ENCODE results near the gene NBAS.
"Not testable (repeated sequence)": the region's sequence is repeated elsewhere in the genome, so short reads cannot be mapped to it uniquely, and the experiment has no call there.

The NBAS gene

GRCh38 chr2:15426606-15427005 lies 134.5 kb downstream of the NBAS start:
- no peak overlapping the region for H3K9ac ChIP-seq (ENCODE audit: low read length)
- H3K27ac ChIP-seq (ENCODE audit: low read depth, low read length) = no peak overlapping the region
- H3K27me3 ChIP-seq (ENCODE audit: control insufficient read depth in 1 of 2, insufficient read depth in 2 of 2, low read length in 2 of 2) = no peaks in the 10 kb centered on the region
- no peaks in the 10 kb centered on the region for H3K9me3 ChIP-seq (ENCODE audit: low read length)
- no peak overlapping the region for H3K4me3 ChIP-seq (ENCODE audit: low read depth in 1 of 2, low read length in 2 of 2)
- H3K4me1 ChIP-seq (ENCODE audit: insufficient read depth, low read length) = no peaks in the 10 kb centered on the region
- H3K36me3 ChIP-seq (ENCODE audit: insufficient read depth, low read length) = peaks cover 10% of the 10 kb centered on the region

GRCh38 chr2:15425712-15426111 lies 135.4 kb downstream of the NBAS start:
- Histone ChIP-seq H3K27ac (ENCODE audit: low read depth, low read length) (no peak overlapping the region), H3K9me3 (ENCODE audit: low read length) (no peaks in the 10 kb centered on the region), H3K36me3 (ENCODE audit: insufficient read depth, low read length) (peaks cover 10% of the 10 kb centered on the region), H3K4me3 (ENCODE audit: low read depth in 1 of 2, low read length in 2 of 2) (no peak overlapping the region), H3K27me3 (ENCODE audit: control insufficient read depth in 1 of 2, insufficient read depth in 2 of 2, low read length in 2 of 2) (no peaks in the 10 kb centered on the region), H3K4me1 (ENCODE audit: insufficient read depth, low read length) (no peaks in the 10 kb centered on the region), H3K9ac (ENCODE audit: low read length) (no peak overlapping the region)

- Histone ChIP-seq H3K27ac (ENCODE audit: low read depth, low read length) (no peak overlapping the region), H3K4me3 (ENCODE audit: low read depth in 1 of 2, low read length in 2 of 2) (no peak overlapping the region), H3K36me3 (ENCODE audit: insufficient read depth, low read length) (peaks cover 10% of the 10 kb centered on the region)
Observed at GRCh38 chr2:15421753-15422152, 139.4 kb downstream of the NBAS start.

GRCh38 chr2:15415748-15416147 lies 145.4 kb downstream of the NBAS start:
- Histone ChIP-seq H3K27ac (ENCODE audit: low read depth, low read length) (no peak overlapping the region), H3K9me3 (ENCODE audit: low read length) (no peaks in the 10 kb centered on the region), H3K4me1 (ENCODE audit: insufficient read depth, low read length) (no peaks in the 10 kb centered on the region), H3K27me3 (ENCODE audit: control insufficient read depth in 1 of 2, insufficient read depth in 2 of 2, low read length in 2 of 2) (no peaks in the 10 kb centered on the region), H3K9ac (ENCODE audit: low read length) (no peak overlapping the region), H3K36me3 (ENCODE audit: insufficient read depth, low read length) (peaks cover 11% of the 10 kb centered on the region), H3K4me3 (ENCODE audit: low read depth in 1 of 2, low read length in 2 of 2) (no peak overlapping the region)

More at GRCh38 chr2:15421753-15422152, 139.4 kb downstream of the NBAS start:
- no peak overlapping the region for H3K9ac ChIP-seq (ENCODE audit: low read length)
- no peaks in the 10 kb centered on the region for H3K9me3 ChIP-seq (ENCODE audit: low read length)
- H3K4me1 ChIP-seq (ENCODE audit: insufficient read depth, low read length) = no peaks in the 10 kb centered on the region
- H3K27me3 ChIP-seq (ENCODE audit: control insufficient read depth in 1 of 2, insufficient read depth in 2 of 2, low read length in 2 of 2) = no peaks in the 10 kb centered on the region

- Histone ChIP-seq H3K9me3 (ENCODE audit: low read length) (no peaks in the 10 kb centered on the region), H3K4me3 (ENCODE audit: low read depth in 1 of 2, low read length in 2 of 2) (no peak overlapping the region), H3K9ac (ENCODE audit: low read length) (no peak overlapping the region), H3K4me1 (ENCODE audit: insufficient read depth, low read length) (no peaks in the 10 kb centered on the region), H3K36me3 (ENCODE audit: insufficient read depth, low read length) (peaks cover 11% of the 10 kb centered on the region), H3K27ac (ENCODE audit: low read depth, low read length) (no peak overlapping the region), H3K27me3 (ENCODE audit: control insufficient read depth in 1 of 2, insufficient read depth in 2 of 2, low read length in 2 of 2) (no peaks in the 10 kb centered on the region)
Observed at GRCh38 chr2:15412779-15413178, 148.4 kb downstream of the NBAS start.

GRCh38 chr2:15412309-15412708 lies 148.8 kb downstream of the NBAS start:
- no peak overlapping the region for H3K27ac ChIP-seq (ENCODE audit: low read depth, low read length)
- no peaks in the 10 kb centered on the region for H3K27me3 ChIP-seq (ENCODE audit: control insufficient read depth in 1 of 2, insufficient read depth in 2 of 2, low read length in 2 of 2)
- no peaks in the 10 kb centered on the region for H3K9me3 ChIP-seq (ENCODE audit: low read length)

GRCh38 chr2:15410884-15411283 lies 150.2 kb downstream of the NBAS start:
- H3K36me3 ChIP-seq (ENCODE audit: insufficient read depth, low read length) = peaks cover 11% of the 10 kb centered on the region
- H3K9ac ChIP-seq (ENCODE audit: low read length) = no peak overlapping the region

More at GRCh38 chr2:15412309-15412708, 148.8 kb downstream of the NBAS start:
- Histone ChIP-seq H3K9ac (ENCODE audit: low read length) (no peak overlapping the region), H3K4me1 (ENCODE audit: insufficient read depth, low read length) (no peaks in the 10 kb centered on the region), H3K4me3 (ENCODE audit: low read depth in 1 of 2, low read length in 2 of 2) (no peak overlapping the region), H3K36me3 (ENCODE audit: insufficient read depth, low read length) (peaks cover 11% of the 10 kb centered on the region)

GRCh38 chr2:15408759-15409158 lies 152.4 kb downstream of the NBAS start:
- no peak overlapping the region for H3K27ac ChIP-seq (ENCODE audit: low read depth, low read length)
- no peak overlapping the region for H3K4me3 ChIP-seq (ENCODE audit: low read depth in 1 of 2, low read length in 2 of 2)
- H3K9me3 ChIP-seq (ENCODE audit: low read length) = no peaks in the 10 kb centered on the region
- H3K4me1 ChIP-seq (ENCODE audit: insufficient read depth, low read length) = no peaks in the 10 kb centered on the region
- no peaks in the 10 kb centered on the region for H3K27me3 ChIP-seq (ENCODE audit: control insufficient read depth in 1 of 2, insufficient read depth in 2 of 2, low read length in 2 of 2)
- no peak overlapping the region for H3K9ac ChIP-seq (ENCODE audit: low read length)
- H3K36me3 ChIP-seq (ENCODE audit: insufficient read depth, low read length) = peaks cover 6% of the 10 kb centered on the region

More at GRCh38 chr2:15410884-15411283, 150.2 kb downstream of the NBAS start:
- no peaks in the 10 kb centered on the region for H3K4me1 ChIP-seq (ENCODE audit: insufficient read depth, low read length)
- H3K9me3 ChIP-seq (ENCODE audit: low read length) = no peaks in the 10 kb centered on the region
- H3K27ac ChIP-seq (ENCODE audit: low read depth, low read length) = no peak overlapping the region
- H3K27me3 ChIP-seq (ENCODE audit: control insufficient read depth in 1 of 2, insufficient read depth in 2 of 2, low read length in 2 of 2) = no peaks in the 10 kb centered on the region
- no peak overlapping the region for H3K4me3 ChIP-seq (ENCODE audit: low read depth in 1 of 2, low read length in 2 of 2)

- Histone ChIP-seq H3K27ac (ENCODE audit: low read depth, low read length) (no peak overlapping the region), H3K4me3 (ENCODE audit: low read depth in 1 of 2, low read length in 2 of 2) (no peak overlapping the region), H3K36me3 (ENCODE audit: insufficient read depth, low read length) (no peaks in the 10 kb centered on the region), H3K9ac (ENCODE audit: low read length) (no peak overlapping the region), H3K27me3 (ENCODE audit: control insufficient read depth in 1 of 2, insufficient read depth in 2 of 2, low read length in 2 of 2) (no peaks in the 10 kb centered on the region), H3K4me1 (ENCODE audit: insufficient read depth, low read length) (no peaks in the 10 kb centered on the region), H3K9me3 (ENCODE audit: low read length) (no peaks in the 10 kb centered on the region)
Observed at GRCh38 chr2:15407666-15408065, 153.5 kb downstream of the NBAS start.

GRCh38 chr2:15404511-15404910 lies 156.6 kb downstream of the NBAS start:
- H3K4me1 ChIP-seq (ENCODE audit: insufficient read depth, low read length); H3K9ac ChIP-seq (ENCODE audit: low read length); H3K27me3 ChIP-seq (ENCODE audit: control insufficient read depth in 1 of 2, insufficient read depth in 2 of 2, low read length in 2 of 2); H3K4me3 ChIP-seq (ENCODE audit: low read depth in 1 of 2, low read length in 2 of 2); H3K27ac ChIP-seq (ENCODE audit: low read depth, low read length); H3K36me3 ChIP-seq (ENCODE audit: insufficient read depth, low read length); H3K9me3 ChIP-seq (ENCODE audit: low read length): not testable (repeated sequence)

- H3K36me3 ChIP-seq (ENCODE audit: insufficient read depth, low read length) = peaks cover 3% of the 10 kb centered on the region
- no peak overlapping the region for H3K4me3 ChIP-seq (ENCODE audit: low read depth in 1 of 2, low read length in 2 of 2)
- H3K27me3 ChIP-seq (ENCODE audit: control insufficient read depth in 1 of 2, insufficient read depth in 2 of 2, low read length in 2 of 2) = no peaks in the 10 kb centered on the region
- H3K9me3 ChIP-seq (ENCODE audit: low read length) = no peaks in the 10 kb centered on the region
- no peak overlapping the region for H3K9ac ChIP-seq (ENCODE audit: low read length)
- H3K4me1 ChIP-seq (ENCODE audit: insufficient read depth, low read length) = no peaks in the 10 kb centered on the region
- no peak overlapping the region for H3K27ac ChIP-seq (ENCODE audit: low read depth, low read length)
Observed at GRCh38 chr2:15400240-15400826, 160.8 kb downstream of the NBAS start.

GRCh38 chr2:15399241-15399640 lies 161.9 kb downstream of the NBAS start:
- no peak overlapping the region for H3K27ac ChIP-seq (ENCODE audit: low read depth, low read length)
- no peak overlapping the region for H3K4me3 ChIP-seq (ENCODE audit: low read depth in 1 of 2, low read length in 2 of 2)
- H3K9ac ChIP-seq (ENCODE audit: low read length) = no peak overlapping the region
- H3K27me3 ChIP-seq (ENCODE audit: control insufficient read depth in 1 of 2, insufficient read depth in 2 of 2, low read length in 2 of 2) = no peaks in the 10 kb centered on the region
- H3K4me1 ChIP-seq (ENCODE audit: insufficient read depth, low read length) = no peaks in the 10 kb centered on the region
- no peaks in the 10 kb centered on the region for H3K9me3 ChIP-seq (ENCODE audit: low read length)
- peaks cover 3% of the 10 kb centered on the region for H3K36me3 ChIP-seq (ENCODE audit: insufficient read depth, low read length)
